ENCODE data around the gene IRX2.

GRCh38 chr5:2701592-2701991 lies 49.9 kb downstream of the IRX2 start:
- TF ChIP-seq, protein P1, sequence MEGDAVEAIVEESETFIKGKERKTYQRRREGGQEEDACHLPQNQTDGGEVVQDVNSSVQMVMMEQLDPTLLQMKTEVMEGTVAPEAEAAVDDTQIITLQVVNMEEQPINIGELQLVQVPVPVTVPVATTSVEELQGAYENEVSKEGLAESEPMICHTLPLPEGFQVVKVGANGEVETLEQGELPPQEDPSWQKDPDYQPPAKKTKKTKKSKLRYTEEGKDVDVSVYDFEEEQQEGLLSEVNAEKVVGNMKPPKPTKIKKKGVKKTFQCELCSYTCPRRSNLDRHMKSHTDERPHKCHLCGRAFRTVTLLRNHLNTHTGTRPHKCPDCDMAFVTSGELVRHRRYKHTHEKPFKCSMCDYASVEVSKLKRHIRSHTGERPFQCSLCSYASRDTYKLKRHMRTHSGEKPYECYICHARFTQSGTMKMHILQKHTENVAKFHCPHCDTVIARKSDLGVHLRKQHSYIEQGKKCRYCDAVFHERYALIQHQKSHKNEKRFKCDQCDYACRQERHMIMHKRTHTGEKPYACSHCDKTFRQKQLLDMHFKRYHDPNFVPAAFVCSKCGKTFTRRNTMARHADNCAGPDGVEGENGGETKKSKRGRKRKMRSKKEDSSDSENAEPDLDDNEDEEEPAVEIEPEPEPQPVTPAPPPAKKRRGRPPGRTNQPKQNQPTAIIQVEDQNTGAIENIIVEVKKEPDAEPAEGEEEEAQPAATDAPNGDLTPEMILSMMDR (conservative IDR thresholded peaks at IDR 0.05), result no peak; the same call in 1 of the 2 replicates
- TF ChIP-seq ZFX (IDR thresholded peaks at IDR 0.05), result no peak
